Cerebellar cortex (tissue), 1 donor: ENCODE results near the gene KIF6.
"Not testable (repeated sequence)": the region's sequence is repeated elsewhere in the genome, so short reads cannot be mapped to it uniquely, and the experiment has no call there.

Experiments
- DNase-seq: peaks from one replicate; pipeline ENCODE4 v3.0.0-alpha.2; 2015; ENCODE audit warnings: low spot score

KIF6 gene, protein sequence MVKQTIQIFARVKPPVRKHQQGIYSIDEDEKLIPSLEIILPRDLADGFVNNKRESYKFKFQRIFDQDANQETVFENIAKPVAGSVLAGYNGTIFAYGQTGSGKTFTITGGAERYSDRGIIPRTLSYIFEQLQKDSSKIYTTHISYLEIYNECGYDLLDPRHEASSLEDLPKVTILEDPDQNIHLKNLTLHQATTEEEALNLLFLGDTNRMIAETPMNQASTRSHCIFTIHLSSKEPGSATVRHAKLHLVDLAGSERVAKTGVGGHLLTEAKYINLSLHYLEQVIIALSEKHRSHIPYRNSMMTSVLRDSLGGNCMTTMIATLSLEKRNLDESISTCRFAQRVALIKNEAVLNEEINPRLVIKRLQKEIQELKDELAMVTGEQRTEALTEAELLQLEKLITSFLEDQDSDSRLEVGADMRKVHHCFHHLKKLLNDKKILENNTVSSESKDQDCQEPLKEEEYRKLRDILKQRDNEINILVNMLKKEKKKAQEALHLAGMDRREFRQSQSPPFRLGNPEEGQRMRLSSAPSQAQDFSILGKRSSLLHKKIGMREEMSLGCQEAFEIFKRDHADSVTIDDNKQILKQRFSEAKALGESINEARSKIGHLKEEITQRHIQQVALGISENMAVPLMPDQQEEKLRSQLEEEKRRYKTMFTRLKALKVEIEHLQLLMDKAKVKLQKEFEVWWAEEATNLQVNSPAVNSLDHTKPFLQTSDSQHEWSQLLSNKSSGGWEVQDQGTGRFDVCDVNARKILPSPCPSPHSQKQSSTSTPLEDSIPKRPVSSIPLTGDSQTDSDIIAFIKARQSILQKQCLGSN

DNA sequence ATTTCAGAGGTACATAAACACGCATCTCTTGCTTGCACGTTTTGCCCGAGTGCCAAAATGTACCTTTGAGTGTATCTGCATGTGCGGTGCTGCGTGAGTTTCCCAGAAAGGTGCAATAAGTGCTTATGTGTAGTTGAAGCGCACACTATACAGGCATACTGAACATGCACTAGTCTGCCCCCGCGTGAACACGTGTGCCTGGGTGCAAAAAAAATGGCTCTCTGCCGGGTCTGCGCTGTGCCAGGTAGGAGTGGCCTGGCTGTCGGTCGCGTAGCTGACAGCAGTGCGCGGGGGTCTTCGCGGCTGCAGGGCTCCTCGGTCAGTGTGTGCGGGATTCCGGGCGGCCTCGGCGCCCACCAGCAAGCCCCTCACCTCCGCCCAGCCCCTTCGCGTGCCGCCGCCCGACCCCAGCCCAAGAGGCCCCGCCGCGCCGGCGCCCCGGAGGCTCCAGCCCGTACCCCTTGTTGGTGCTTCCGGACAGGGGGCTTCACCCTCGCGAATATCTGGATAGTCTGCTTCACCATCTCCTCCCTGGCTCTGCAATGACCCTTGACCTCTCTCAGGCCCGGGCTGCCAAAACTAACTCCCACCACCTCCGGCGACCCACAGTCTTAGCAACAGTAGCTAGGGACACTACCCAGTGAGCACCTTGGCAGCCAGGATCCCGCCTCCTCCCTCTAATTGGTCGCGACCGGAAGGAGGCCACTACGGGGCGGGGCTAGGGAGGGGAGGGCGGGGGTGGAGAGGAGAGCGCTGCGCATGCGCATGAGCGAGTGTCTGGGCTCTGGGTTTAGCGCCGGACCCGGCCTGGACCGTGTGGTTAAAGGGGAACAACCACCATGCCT is at the start of gene KIF6:
KIF6 (minus strand) TSS at position 622 of the 845 bp plus-strand sequence; CDS start at position 524, 98 bp downstream.
- peak; percentile 96 for DNase-seq

DNA sequence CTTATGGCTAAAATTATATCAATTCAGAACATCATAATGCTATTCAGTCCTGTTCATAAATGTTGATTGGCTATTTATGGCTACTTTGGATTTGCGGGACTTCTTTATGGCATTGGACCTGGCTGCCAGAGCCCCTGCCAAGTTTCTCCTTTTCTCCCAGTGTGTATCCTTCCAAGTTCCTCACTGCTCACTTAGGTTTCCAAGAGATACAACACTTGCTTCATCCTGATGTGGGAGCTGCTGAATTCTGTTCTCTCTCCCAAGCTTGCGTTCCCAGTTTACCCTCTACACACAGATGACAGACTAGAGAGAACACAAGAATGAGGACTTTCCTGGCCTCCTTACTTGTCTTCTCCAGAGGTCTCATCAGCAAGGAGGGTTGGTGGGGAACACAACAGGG is 48.6 kb upstream of the KIF6 start:
- no peak for DNase-seq

DNA sequence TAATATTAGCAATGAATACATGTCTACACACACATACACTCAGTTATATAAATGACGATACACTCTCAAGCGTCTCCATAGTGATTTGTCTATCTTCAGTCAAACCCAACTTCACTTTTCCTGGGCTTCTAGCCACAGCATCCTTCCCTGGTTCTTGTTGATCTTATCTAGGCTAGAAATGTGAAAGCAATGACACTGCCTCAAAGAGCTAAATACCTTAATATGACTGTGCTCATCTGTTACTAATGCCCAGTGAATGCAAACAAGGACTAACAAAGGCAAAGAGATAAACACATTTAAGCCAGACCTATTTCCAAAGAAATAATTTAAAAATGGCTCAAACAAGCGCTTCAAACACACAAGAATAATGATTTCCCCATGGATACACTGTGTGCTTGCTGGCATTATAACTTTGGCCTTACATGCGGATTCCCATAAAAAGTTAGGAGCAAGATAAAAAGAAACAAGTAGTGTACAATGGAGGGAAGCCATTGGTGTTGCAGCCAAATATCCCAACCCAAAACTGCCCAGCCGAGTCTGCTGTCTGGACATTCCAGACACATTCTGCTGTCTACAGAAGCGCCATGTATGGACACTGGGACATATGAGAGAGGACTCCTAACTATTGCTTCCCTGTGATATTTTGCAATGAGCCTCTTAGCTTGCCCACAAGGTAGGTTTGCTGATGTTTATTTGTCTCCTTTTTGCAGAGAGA is 47.5 kb upstream of the KIF6 start:
- DNase-seq = no peak

DNA sequence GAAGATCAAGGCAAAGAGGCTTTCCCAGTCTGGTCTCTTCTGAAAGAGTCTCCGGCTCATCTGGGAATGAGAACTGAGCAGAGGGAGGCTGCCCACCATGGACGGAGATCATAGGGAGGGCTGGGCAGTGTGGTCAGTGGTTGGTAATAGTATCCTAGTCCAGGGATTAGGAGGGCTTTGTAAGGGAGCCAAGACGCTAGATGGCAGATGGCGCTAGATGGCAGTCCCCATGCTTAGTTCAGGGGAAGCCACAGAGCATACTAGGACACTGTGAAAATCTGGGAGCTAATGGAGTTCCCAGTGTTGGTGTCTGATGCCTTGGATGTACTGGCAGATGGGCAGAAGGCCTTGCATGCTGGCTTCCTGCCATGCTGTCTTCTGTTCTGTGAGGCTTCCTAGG is 45.2 kb upstream of the KIF6 start:
- peak; percentile 97 for DNase-seq

DNA sequence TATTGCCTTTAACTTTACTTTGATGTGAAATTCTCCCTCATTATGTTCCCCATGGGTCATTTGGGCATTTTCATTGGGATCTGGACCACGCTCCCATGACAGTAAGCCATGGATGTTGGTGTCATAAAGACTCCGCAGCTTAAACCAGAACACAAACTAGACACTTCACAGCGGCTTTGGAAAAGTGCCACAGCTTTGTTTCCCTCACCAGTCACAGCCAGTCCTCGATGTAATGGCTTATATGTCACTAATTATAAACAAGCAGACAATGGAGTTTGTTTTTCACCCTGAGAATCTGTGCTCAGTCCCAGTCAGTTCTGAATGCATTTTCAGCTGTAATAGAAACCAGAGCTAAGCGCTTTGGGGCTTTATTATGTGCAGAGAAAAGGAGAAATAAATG is 43.8 kb upstream of the KIF6 start:
- DNase-seq = no peak

DNA sequence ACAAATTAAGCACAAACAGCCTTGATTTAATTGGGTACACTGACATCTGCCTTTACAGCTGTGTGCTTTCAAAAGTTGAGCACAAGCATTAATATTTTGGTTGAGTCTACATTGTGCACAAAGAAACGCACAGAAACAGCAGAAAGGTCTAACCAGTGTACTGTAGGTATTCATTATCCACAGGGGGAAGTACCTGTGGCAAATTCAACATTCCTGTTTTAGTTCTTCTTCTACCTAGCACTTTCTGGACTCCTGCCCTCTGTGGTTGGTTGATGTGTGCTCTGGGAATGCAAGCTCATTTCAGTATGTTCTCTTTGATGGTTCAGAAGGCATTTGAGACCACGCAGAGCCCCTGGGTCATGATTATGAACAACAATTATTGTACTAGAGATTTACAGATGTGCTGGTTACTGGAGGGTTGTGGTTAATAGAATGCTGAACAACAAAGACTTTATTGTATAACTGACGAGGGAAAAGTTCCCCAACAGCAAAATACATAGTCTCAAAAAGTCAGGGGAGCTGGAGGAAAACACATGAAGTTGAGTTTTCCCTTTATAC is 40.4 kb upstream of the KIF6 start:
- no peak for DNase-seq

DNA sequence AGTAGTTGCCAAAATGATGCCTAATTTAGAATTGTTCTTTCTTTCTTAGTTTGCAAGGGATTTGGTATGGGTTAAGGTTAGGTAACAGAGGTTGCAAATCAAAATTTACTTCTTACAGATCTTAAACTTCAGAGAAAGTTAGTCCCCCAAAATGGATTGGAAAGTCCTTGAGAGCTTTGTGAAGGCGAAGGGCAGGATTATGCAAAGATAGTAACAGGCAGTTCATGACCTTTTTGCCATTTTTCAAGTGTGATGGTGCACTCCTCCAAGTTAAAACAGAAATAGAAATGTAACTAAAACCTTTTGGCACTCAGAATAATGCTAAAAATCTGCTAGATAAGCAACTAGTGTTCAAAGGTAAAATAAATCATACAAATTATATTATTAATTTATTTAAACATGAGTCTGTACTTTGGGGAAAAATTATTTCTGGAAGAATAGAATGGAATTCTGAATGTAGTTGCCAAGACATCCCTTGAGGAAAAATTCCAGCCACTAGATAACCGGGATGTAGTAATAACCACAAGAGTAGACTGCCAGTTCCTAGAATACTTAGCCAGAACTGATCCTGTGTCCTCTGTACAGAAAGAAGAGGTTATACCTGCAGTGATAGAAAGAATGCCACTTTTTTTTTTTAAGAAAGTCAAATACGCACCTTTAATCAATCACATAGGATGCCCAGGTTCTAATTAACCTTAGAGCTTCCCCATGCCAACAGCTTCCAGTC is 35.2 kb upstream of the KIF6 start:
- no peak for DNase-seq

DNA sequence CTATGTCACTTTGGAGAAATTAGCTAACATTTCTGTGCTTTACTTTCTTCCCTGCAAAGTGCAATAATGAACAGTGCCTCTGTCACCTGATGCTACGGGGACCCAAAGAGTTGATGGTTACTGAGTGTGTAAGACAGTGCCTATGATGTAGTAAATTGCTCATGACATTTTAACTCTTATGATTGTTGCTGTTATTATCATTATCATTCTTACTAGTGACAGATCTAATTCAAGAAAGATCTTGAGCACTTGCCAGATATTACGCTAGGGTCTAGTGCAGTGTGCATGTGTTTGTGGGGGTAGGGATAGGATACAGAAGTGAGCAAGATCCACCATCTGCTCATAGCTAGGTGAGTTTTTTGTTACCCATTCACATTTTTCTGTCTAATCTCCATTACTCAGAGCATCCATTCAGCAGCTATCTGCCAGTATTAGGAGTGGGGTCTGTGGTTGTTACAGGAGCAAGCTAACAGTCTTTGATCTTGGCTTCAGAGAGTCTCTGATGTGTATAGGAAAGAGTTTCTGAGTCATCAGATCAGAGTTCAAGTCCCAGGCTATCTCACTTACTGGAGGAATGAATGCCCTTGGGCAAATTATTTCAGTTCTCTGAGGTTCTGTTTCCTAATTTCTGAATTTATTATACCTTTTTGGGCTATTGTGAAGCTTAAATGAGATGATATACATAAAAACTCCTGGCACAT is 33.8 kb upstream of the KIF6 start:
- DNase-seq = no peak

DNA sequence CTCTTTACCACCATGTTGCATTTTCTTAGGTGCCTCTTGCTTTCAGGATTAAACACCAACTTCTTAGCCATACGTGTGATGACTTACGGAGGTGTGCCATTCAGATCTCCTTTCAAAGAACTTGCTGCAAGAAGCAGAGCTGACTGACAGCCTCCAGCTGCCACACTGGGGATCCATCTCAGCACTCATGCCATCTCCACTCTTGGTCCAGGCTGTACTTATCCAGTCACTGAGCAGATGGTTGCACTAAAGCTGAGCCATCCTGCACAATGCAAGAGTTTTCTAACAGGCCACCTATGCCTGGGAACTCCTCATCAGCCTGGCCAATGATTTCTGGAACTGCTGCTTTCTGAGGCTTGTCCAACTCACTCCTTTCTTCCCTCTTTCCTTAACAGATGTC is 31.4 kb upstream of the KIF6 start:
- no peak for DNase-seq

DNA sequence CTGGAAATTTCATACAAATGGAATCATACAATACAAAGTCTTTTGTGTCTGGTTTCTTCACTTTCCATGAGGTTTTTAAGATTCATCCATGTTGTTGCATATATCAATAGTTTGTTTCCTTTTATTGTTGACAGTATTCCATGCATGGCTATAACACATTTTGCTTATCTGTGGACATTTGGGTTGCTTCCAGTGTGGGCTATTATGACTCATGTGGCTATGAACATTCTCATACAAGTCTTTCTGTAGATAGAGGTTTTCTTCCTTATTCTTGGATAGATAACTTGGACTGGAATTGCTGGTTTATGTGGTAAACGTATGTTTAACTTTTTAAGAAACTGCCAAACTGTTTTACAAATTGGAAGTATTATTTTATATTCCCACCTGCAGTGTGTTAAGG is 30.0 kb upstream of the KIF6 start:
- no peak for DNase-seq

DNA sequence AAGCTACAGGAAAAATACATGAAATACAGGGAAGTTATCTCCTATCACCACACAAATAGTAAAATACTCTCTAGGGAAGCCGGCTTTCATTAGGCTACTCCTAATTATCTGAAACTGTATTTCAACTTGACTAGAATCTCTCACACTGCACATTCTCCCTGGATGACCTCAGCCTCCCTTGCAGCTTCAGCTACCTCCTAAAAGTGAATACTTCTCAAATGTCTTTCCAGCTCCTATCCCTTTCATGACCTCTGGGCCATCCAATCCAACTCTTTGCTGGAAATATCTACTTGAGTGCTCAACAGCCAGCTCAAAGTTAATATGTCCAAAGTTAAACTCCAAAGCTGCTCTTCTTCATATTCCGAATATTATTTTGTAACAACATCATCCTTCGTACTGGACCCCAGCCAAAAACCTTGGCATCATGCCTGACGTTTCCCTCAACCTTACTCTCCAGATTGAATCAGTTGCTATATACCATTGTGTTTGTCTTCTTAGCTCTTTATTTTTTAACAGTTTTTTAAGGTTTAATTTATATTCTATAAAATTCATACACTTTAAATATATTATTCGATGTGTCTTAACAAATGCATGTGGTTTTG is 29.4 kb upstream of the KIF6 start:
- no peak for DNase-seq

DNA sequence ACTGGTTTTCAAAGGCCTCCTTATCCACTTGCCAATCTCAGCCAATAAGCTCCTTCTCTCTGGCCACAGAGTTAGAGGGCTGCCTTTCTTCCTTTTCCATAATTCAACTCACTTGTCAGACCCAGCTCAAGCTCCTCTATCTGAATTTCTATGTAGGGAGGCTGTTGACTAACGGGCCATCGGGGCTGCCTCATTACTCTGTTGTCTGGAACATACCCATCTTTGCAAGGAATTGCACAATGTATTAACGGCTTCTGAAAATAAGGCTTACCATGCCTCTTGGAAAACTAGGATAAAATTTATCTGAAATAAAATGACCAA is 28.5 kb upstream of the KIF6 start:
- no peak for DNase-seq

DNA sequence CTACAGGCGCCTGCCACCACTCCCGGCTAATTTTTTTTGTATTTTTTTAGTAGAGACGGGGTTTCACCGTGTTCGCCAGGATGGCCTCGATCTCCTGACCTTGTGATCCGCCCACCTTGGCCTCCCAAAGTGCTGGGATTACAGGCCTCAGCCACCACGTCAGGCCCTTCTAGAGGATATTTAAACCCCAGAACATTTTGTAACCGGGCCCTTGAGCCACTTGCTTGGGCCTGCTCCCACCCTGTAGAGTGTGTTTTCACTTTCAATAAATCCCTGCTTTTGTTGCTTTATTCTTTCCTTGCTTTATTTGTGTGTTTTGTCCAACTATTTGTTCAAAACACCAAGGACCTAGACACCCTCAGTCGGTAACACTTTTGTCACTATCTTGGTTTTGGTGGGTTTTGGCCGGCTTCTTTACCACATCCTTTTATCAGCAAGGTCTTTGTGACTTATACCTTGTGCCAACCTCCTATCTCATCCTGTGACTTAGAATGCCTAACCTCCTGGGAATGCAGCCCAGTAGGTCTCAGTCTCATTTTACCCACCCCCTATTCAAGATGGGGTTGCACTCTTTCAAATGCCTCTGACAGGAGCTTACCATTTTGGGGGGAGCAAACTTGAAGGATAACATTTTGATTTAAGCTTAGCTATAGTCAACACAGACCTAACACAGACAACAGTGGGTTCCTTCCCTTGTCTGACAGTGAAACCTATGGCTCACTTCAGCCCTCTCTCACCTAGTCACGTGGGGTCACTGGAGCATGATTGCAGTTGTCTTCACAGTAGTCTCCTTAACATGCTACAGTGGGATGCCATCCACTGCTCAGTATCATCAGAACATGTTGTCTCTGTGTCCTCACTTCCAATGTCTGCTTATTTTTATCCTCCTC is 27.9 kb upstream of the KIF6 start:
- DNase-seq = no peak

DNA sequence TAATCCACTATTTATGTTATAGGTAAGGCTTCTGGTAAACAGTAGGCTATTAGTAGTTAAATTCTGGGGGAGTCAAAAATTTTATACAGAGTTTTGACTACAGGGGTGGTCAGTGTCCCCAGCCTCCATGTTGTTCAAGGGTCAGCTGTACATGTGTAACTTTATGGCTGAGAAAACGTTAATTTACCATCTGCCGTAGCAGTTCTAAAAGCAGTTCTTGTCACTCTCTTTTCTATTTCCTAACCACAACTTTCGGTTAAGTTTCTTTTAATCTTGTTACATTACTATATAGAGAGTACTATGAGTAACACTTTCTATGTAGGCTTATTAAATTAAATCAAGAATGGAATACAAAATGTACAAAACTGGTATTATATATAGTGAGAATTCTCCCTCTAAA is 21.6 kb upstream of the KIF6 start:
- DNase-seq = no peak

DNA sequence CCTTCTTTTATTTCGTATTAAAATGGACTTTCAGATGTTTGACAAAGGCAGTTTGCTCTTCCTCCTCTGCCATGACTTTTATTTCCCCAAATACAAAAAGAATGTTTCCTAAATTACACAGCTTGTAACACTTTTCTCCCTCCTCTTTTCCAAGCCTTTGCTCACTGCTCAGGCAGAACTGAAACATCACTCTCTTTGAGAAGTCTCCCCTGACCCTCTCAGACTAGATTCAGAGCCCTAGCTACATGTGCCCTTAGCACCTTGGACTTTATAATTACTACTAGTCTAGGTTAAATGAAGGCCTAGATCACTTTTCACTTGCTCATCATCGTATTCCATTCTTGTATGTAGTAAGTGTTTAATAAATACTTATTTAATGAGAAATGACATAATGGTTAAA is 8.5 kb upstream of the KIF6 start:
- no peak for DNase-seq

DNA sequence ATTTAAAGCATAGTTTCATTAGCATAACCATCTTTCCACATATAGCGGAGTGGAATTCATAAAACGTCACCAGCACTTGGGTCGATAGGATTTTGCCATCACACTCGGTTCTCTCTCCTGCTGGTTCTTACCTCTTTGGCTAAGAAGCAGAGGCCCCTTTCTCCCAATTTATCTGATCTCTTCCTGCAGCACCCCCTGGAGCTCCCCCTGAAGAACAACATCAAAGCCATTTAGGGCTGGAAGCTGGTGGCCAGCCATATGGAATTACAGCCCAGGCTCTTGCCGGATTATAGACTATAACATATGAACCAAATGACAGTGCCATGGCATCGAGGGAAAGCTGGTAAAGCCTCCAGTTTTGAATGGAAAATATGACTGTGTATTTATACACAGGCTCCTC is 6.4 kb upstream of the KIF6 start:
- no peak for DNase-seq

DNA sequence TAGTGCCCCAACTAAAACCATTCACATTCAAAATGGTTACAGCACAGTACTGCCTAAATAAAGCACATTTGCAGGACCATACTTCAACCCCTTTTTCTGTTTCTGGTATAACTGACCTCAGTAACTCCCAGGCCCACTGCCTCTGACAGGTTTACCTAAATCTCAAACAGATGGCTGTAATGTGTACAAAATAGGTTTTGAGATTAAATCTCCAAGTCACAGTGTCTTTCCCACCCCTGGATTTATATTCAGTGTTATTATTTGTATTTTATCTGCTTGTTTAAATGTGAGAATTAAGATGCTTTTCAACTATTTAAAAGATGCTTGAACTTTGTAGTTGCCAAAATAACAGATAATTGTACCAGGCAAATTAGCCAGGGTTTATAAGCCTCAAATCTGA is 4.7 kb upstream of the KIF6 start:
- no peak for DNase-seq

DNA sequence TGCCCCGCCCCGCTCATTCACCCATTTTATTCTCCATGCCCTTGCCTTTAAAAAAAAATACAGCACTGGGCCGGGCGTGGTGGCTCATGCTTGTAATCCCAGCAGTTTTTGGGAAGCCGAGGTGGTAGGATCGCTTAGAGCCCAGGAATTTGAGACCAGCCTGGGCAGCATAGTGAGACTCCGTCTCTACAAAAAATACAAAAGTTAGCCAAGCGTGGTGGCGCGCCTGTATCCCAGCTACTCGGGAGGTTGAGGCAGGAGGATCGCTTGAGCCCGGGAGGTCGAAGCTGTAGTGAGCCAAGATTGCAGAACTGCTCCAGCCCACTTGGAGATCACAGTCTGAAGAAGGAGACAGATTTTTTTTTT is 407 bp upstream of the KIF6 start:
- no peak for DNase-seq

DNA sequence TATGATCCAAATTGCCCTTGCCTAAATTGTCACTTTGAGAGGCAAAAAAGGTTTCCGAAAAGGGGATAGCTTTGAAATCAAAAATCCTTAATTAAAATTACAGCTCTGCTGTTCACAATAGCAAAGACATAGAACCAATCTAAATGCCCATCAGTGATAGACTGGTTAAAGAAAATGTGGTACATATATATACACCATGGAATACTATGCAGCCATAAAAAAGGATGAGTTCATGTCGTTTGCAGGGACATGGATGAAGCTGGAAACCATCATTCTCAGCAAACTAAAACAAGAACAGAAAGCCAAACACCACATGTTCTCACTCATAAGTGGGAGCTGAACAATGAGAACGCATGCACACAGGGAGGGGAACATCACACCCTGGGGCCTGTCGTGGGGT is 1.9 kb downstream of the KIF6 start:
- not testable (repeated sequence) for DNase-seq
